Calu3 (cell line): ENCODE results near the gene KCNJ12. TPM values are rescaled to one million over a fixed set of nuclear protein-coding genes. Genes with fewer than 3 reads are reported as not detected.
"Not testable (repeated sequence)": the region's sequence is repeated elsewhere in the genome, so short reads cannot be mapped to it uniquely, and the experiment has no call there.

Experiments used
- BruUV-seq: library from RNA; stranded (reverse); fragments of 400-500 nt; replicated peaks from 2 replicates; lab custom pipeline; 2021; lab: Mats Ljungman, UMichigan
- CTCF ChIA-PET: fragments of 300-600 bp; sonication (Branson Sonifier 250); formaldehyde crosslinking; loops from one replicate; lab custom pipeline; 2022; ENCODE audit warnings: antibody characterized with exemption; lab: Charles Lee
- DNase-seq: peaks from one replicate; pipeline ENCODE4 v3.0.0; 2022
- H3K27ac Mint-ChIP-seq: one replicate; pipeline ENCODE4 v1.8.0; 2022; ENCODE audit warnings: mixed read lengths; ENCODE audit not compliant: unreplicated experiment
- H3K27me3 Mint-ChIP-seq: one replicate; pipeline ENCODE4 v1.8.0; 2022; ENCODE audit warnings: mixed read lengths; ENCODE audit not compliant: unreplicated experiment
- H3K36me3 Mint-ChIP-seq: one replicate; pipeline ENCODE4 v1.8.0; 2022; ENCODE audit warnings: mild to moderate bottlenecking, moderate library complexity, mixed read lengths; ENCODE audit not compliant: insufficient read depth, unreplicated experiment
- H3K4me1 Mint-ChIP-seq: one replicate; pipeline ENCODE4 v1.8.0; 2022; ENCODE audit warnings: mild to moderate bottlenecking, low read depth, mixed read lengths; ENCODE audit not compliant: unreplicated experiment
- H3K4me3 Mint-ChIP-seq: one replicate; pipeline ENCODE4 v1.8.0; 2022; ENCODE audit warnings: mild to moderate bottlenecking, low read depth, moderate library complexity, mixed read lengths; ENCODE audit not compliant: unreplicated experiment
- H3K9me3 Mint-ChIP-seq: one replicate; pipeline ENCODE4 v1.8.0; 2022; ENCODE audit warnings: low read depth, mixed read lengths; ENCODE audit not compliant: unreplicated experiment
- intact Hi-C: fragments of 100-400 bp; cut with micrococcal nuclease; formaldehyde crosslinking; loops from one replicate; pipeline ENCODE4 v1.10.0; 2022; ENCODE audit not compliant: unreplicated experiment
- total RNA-seq: library from RNA; stranded (reverse); gene quantifications from 2 replicates; pipeline ENCODE4 v1.2.3, GENCODE V29; 2022
- TF ChIP-seq, protein P1 (sequence below): fragments of 200-600 bp; IDR thresholded peaks from one replicate; pipeline ENCODE4 v1.8.0; 2022; ENCODE audit warnings: antibody characterized with exemption; ENCODE audit not compliant: unreplicated experiment

KCNJ12 gene
- total RNA-seq, 1 experiment from 2014 or later: not detected

DNA sequence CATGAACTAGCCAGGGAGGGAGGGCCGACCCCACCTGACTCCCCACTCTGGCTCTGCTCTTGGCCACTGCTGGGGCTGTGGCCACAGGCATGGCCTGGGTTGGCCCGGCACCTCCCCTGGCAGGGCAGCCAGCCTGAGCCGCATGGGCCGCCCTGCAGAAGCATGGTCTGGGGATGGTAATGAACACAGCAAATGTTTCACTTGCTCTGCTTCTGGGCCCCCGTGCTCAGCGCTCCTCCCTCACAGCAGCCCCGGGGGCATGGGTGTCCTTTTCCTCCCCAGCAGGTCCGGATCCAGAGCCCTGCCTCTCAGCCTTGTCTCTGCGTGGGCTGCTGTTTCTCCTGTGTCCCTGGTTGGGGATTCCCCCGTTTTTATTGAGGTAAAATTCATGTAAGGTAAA is 30.9 kb upstream of the KCNJ12 start:
- Mint-ChIP-seq H3K27me3 (no peaks in the 10 kb centered on the region), H3K27ac (no peak overlapping the region), H3K4me1 (no peaks in the 10 kb centered on the region), H3K4me3 (no peak overlapping the region), H3K9me3 (no peaks in the 10 kb centered on the region), H3K36me3 (peaks cover 5% of the 10 kb centered on the region)
- intact Hi-C loops: no loop called here
- TF ChIP-seq, protein P1, sequence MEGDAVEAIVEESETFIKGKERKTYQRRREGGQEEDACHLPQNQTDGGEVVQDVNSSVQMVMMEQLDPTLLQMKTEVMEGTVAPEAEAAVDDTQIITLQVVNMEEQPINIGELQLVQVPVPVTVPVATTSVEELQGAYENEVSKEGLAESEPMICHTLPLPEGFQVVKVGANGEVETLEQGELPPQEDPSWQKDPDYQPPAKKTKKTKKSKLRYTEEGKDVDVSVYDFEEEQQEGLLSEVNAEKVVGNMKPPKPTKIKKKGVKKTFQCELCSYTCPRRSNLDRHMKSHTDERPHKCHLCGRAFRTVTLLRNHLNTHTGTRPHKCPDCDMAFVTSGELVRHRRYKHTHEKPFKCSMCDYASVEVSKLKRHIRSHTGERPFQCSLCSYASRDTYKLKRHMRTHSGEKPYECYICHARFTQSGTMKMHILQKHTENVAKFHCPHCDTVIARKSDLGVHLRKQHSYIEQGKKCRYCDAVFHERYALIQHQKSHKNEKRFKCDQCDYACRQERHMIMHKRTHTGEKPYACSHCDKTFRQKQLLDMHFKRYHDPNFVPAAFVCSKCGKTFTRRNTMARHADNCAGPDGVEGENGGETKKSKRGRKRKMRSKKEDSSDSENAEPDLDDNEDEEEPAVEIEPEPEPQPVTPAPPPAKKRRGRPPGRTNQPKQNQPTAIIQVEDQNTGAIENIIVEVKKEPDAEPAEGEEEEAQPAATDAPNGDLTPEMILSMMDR: no peak
- BruUV-seq: no TSS peak
- no peak for DNase-seq
- CTCF ChIA-PET: no interaction called here

DNA sequence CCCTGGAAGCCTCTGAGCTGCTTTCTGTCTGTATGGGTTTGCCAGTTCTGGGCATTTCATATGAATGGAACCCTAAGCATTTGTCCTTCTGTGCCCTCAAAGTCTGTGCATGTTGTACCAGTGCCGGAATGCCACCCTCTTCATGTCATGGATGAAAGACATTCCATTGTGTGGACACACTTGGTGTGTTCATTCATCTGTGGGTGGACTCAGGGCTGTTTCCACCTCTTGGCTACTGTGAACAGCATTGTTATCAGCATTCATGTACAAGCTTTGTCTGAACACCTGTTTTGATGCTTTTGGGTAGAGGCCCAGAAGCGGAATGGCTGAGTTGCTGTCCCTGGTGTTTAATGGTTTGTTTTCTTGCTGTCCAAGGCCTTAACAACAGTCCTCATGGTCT is 30.1 kb upstream of the KCNJ12 start:
- H3K4me1 Mint-ChIP-seq, H3K9me3 Mint-ChIP-seq, CTCF ChIA-PET, DNase-seq, intact Hi-C loops, H3K36me3 Mint-ChIP-seq, BruUV-seq, H3K27ac Mint-ChIP-seq, H3K27me3 Mint-ChIP-seq, H3K4me3 Mint-ChIP-seq: not testable (repeated sequence)

DNA sequence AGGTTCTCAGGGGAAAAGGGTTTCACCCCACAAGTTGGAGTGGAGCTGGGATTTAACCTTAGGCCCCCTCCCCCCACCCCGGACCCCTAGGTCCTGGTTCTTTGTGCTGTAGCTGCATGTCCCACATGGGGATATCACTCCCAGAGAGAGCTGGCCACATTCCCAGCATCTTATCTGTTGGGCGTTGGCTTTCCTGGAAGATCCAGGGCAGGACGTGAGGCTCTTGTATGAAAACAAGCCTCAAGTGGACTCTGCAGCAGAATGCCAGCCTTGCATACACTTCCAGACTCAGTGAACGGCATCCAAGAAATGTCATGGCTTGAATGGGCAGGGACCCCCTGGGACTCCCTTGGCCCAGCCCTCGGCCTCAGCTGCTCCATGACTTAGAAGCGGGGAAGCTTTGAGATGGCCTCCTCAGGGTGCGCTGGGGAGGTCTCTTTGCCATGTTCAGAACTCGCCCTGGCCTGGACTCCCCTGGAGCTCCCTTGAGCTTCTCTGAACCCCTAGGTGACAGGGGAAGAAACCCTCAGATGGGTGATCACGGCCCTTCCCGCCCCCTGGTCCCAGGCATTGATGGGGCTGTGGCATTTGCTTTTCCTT is 29.4 kb upstream of the KCNJ12 start:
- H3K27me3 Mint-ChIP-seq, H3K27ac Mint-ChIP-seq, H3K36me3 Mint-ChIP-seq, BruUV-seq, intact Hi-C loops, H3K4me1 Mint-ChIP-seq, H3K9me3 Mint-ChIP-seq, DNase-seq, CTCF ChIA-PET, H3K4me3 Mint-ChIP-seq: not testable (repeated sequence)

DNA sequence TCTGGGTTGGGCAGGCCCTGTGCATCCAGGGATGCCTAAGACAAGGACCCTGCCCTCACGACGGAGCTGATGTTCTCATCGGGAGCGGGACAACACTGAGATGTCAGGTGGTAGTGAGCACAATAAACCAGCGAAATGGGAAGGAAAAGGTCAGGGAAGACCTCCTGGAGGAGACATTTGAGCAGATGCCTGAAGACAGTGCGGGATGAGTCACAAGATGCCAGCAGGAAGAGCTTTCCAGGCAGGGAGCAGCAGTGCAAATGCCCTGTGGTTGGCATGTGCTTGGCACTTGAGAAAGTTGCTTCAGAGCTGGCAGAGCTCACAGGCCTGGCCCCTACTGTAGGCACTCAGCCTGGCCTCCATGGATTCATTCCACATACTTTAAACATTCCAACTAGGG is 28.5 kb upstream of the KCNJ12 start:
- DNase-seq, H3K4me3 Mint-ChIP-seq, H3K4me1 Mint-ChIP-seq, H3K27me3 Mint-ChIP-seq, BruUV-seq, CTCF ChIA-PET, intact Hi-C loops, H3K27ac Mint-ChIP-seq, H3K36me3 Mint-ChIP-seq, H3K9me3 Mint-ChIP-seq: not testable (repeated sequence)

DNA sequence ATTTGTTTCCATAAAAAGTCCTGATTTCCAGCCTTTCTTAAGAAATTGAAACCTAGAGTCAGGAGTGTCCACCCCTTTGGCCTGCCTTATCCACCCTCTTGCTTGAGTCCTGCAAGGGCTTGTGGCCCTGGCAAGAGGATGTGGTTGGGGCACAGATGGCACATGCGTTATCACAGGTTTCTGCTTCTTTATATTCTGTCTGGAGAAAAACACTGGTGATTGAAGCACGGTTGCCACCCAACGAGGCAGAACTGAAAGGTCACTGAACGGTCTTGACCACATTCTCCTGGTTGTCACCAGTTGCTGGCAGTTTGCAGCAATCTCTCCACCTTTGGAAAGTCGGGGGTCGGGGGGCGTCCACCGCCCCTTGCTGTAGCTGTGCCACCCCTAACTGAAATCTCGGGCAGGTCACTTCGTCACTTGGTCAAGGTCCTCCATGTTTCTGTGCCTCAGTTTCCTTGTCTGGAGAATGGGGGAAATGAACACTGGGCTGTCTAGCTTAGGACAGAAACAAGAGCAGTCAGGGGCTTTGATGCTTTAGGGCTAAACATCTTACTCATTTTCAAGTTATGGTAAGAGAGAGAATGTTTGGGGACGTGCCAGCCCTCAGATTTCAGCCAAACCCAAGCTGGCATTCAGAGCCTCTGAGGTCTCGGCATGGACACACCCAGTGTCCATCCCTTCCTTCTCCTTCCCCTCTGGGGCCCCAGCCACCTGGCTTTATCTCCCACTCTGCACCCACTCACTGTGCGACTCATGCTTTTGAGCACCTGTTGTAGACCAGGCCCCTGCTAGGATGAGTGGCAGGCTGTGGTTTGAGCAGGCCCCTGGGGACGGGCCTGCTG is 27.9 kb upstream of the KCNJ12 start:
- H3K9me3 Mint-ChIP-seq, H3K36me3 Mint-ChIP-seq, CTCF ChIA-PET, H3K27ac Mint-ChIP-seq, BruUV-seq, intact Hi-C loops, DNase-seq, H3K4me3 Mint-ChIP-seq, H3K4me1 Mint-ChIP-seq, H3K27me3 Mint-ChIP-seq: not testable (repeated sequence)

DNA sequence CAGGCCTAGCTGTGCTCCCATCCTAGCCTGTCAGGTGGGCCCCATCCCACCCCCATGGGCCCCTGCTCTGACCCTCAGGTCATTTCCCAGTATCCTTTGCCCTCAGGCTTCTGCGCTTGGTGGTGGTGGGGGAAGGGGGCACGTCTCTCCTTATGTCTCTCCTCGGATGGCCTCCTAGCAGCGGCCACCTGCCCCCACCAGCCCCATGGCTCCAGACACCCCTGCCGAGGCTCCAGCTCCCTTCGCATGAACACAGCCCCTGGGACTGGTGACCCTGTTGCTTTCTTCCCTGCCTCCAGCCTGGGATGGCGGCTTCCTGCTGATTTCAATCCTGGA is 27.3 kb upstream of the KCNJ12 start:
- H3K9me3 Mint-ChIP-seq, H3K27ac Mint-ChIP-seq, intact Hi-C loops, H3K4me3 Mint-ChIP-seq, H3K27me3 Mint-ChIP-seq, H3K4me1 Mint-ChIP-seq, CTCF ChIA-PET, DNase-seq, H3K36me3 Mint-ChIP-seq, BruUV-seq: not testable (repeated sequence)

DNA sequence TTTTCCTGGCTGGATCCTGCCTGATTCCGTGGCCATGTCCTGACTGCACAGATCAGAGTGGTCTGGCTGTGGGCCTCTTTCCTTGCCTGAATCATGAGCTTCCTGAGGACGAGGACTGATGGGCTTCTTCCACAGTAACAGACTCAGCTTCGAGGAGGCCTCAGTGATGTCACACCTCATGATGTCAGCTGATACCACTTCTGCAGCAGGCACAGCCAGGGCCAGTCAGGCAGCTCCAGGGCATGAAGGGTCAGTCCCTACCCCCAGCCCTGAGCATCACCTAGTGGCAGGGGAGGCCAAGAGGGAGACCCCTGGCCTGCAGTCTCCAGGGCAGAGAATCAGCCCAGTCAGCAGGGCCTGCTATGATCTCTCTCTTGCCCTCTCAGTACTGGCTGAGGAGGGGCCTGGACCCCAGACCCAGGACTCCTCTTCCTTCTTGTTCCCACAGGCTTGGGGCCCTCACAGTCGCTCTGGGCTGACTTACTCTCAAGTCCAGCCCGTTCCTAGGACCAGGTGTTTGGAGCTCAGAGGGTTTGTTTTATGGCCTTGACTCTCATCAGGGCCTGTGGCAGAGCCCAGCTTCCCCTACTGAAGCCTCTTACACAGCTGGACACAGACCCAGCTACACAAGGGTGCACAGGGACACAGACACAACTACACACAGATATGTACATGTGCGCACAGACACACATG is 26.7 kb upstream of the KCNJ12 start:
- intact Hi-C loops, H3K4me3 Mint-ChIP-seq, H3K27me3 Mint-ChIP-seq, H3K36me3 Mint-ChIP-seq, H3K4me1 Mint-ChIP-seq, BruUV-seq, CTCF ChIA-PET, H3K9me3 Mint-ChIP-seq, H3K27ac Mint-ChIP-seq, DNase-seq: not testable (repeated sequence)

DNA sequence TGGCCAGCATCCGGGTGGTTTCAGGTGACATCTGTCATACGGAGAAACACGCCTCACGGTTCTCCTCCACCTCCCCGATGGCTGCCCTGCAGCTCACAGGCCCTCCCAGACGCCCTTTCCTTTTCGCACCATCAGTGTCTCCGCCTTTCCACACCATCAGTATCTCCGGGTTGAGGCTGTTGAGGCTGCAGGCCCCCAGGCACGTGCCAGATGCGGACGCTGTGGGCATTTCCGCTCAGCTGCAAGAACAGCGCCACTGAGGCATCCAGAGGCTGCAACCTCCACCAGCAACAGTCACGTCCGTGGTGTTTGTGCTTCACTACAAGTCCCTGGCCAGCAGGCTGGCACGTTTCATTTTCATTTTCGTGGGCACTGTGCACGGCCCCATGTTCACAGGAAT is 25.7 kb upstream of the KCNJ12 start:
- H3K9me3 Mint-ChIP-seq, H3K36me3 Mint-ChIP-seq, H3K4me3 Mint-ChIP-seq, BruUV-seq, CTCF ChIA-PET, H3K27ac Mint-ChIP-seq, DNase-seq, intact Hi-C loops, H3K4me1 Mint-ChIP-seq, H3K27me3 Mint-ChIP-seq: not testable (repeated sequence)
